Endothelial cell of umbilical vein (primary cell): ENCODE results near the gene SLC44A3. TPM values are rescaled to one million over a fixed set of nuclear protein-coding genes. Genes with fewer than 3 reads are reported as not detected.

Experiments
- BruUV-seq: library from RNA; stranded (reverse); fragments of 400-500 nt; replicated peaks from 2 replicates; lab custom pipeline; 2021; lab: Mats Ljungman, UMichigan
- CTCF ChIA-PET: fragments of 300-600, 350-600 bp; sonication (Branson Sonifier 250); formaldehyde crosslinking; loops from one replicate; lab custom pipeline; 2021; ENCODE audit warnings: antibody characterized with exemption, inconsistent platforms; lab: Charles Lee
- POLR2A ChIA-PET: fragments of 300-600, 350-600 bp; sonication (Branson Sonifier 250); formaldehyde crosslinking; loops from one replicate; lab custom pipeline; 2021; ENCODE audit warnings: antibody characterized with exemption, inconsistent platforms; lab: Charles Lee
- DNase-seq: peaks from one replicate; pipeline ENCODE4 v3.0.0-alpha.2; 2011; ENCODE audit warnings: low read depth, low spot score
- FAIRE-seq: peaks from 2 replicates; lab custom pipeline; 2011; peaks lifted over from hg19 to GRCh38; lab: Jason Lieb, UNC
- H2AFZ ChIP-seq: 2 replicates; pipeline ENCODE4 v1.6.0; 2012; ENCODE audit warnings: low read depth, low read length, control low read depth, inconsistent platforms
- H3K27ac ChIP-seq: 2 replicates; pipeline ENCODE4 v1.5.1; 2011; ENCODE audit warnings: low read depth, mild to moderate bottlenecking, control low read depth, low read length, moderate library complexity; ENCODE audit not compliant: insufficient read depth
- H3K27me3 ChIP-seq, 2 experiments: 2 replicates each; pipeline versions ENCODE4 v1.6.0 to v1.6.1; 2011; ENCODE audit warnings: low read length in 2 of 2, mixed read lengths in 1 of 2; ENCODE audit not compliant: control insufficient read depth in 2 of 2, insufficient read depth in 2 of 2
- H3K36me3 ChIP-seq, 2 experiments: 2 replicates in 1 of 2; 3 replicates in 1 of 2; pipeline ENCODE4 v1.5.1; 2011; ENCODE audit warnings: low read length in 2 of 2, mild to moderate bottlenecking in 1 of 2, moderate library complexity in 1 of 2; ENCODE audit not compliant: control insufficient read depth in 2 of 2, insufficient read depth in 2 of 2; ENCODE audit errors: extremely low read depth in 1 of 2
- H3K4me1 ChIP-seq: 3 replicates; pipeline ENCODE4 v1.5.1; 2011; ENCODE audit warnings: mild to moderate bottlenecking, low read length; ENCODE audit not compliant: control insufficient read depth, insufficient read depth; ENCODE audit errors: extremely low read depth
- H3K4me2 ChIP-seq: 2 replicates; pipeline ENCODE4 v1.6.1; 2011; ENCODE audit warnings: low read length, control low read depth, mixed read lengths; ENCODE audit not compliant: insufficient read depth
- H3K4me3 ChIP-seq, 3 experiments: fragments of 200-600 bp in 1 of 3; sonication (generic), shearing (Covaris generic) in 1 of 3; replicated peaks in 1 of 3; 2 replicates each; pipeline ENCODE4 v1.5.1; 2011 to 2016; ENCODE audit warnings: control low read depth in 3 of 3, low read length in 3 of 3, mild to moderate bottlenecking in 2 of 3, inconsistent platforms in 1 of 3, low read depth in 1 of 3, moderate library complexity in 1 of 3; ENCODE audit not compliant: insufficient read depth in 1 of 3
- H3K79me2 ChIP-seq: 2 replicates; pipeline ENCODE4 v1.6.0; 2012; ENCODE audit warnings: low read length, inconsistent platforms; ENCODE audit not compliant: control insufficient read depth, insufficient read depth
- H3K9ac ChIP-seq: replicated peaks from 2 replicates; pipeline ENCODE3; 2011; ENCODE audit warnings: low read length, control low read depth; ENCODE audit not compliant: insufficient read depth; ENCODE audit errors: extremely low read depth
- H3K9me1 ChIP-seq: replicated peaks from 3 replicates; pipeline ENCODE4 v1.6.0; 2011; ENCODE audit warnings: mild to moderate bottlenecking, low read length; ENCODE audit not compliant: control insufficient read depth, insufficient read depth; ENCODE audit errors: extremely low read depth
- H3K9me3 ChIP-seq: replicated peaks from 2 replicates; pipeline ENCODE4 v1.5.1; 2012; ENCODE audit warnings: low read length, inconsistent platforms; ENCODE audit not compliant: control insufficient read depth, insufficient read depth
- H4K20me1 ChIP-seq: replicated peaks from 2 replicates; pipeline ENCODE3; 2011; ENCODE audit warnings: mild to moderate bottlenecking, low read length; ENCODE audit not compliant: control insufficient read depth, insufficient read depth; ENCODE audit errors: extremely low read depth
- EZH2 ChIP-seq: IDR thresholded peaks from 2 replicates; pipeline ENCODE4 v1.6.1; 2012; ENCODE audit warnings: borderline replicate concordance, low read depth, mild to moderate bottlenecking, moderate library complexity, low read length, inconsistent platforms; ENCODE audit not compliant: severe bottlenecking
- FOS ChIP-seq: IDR thresholded peaks from 2 replicates; pipeline ENCODE4 v1.6.1; 2011; ENCODE audit warnings: mild to moderate bottlenecking, low read length, moderate library complexity, borderline replicate concordance; ENCODE audit not compliant: insufficient read depth
- GATA2 ChIP-seq: IDR thresholded peaks from 2 replicates; pipeline ENCODE4 v1.7.0; 2011; ENCODE audit warnings: low read depth, mild to moderate bottlenecking, moderate library complexity, mixed read lengths, low read length; ENCODE audit not compliant: insufficient read length, insufficient read depth
- JUN ChIP-seq: IDR thresholded peaks from 2 replicates; pipeline ENCODE4 v1.6.1; 2011; ENCODE audit warnings: borderline replicate concordance, low read depth; ENCODE audit not compliant: insufficient read length, insufficient read depth
- MYC ChIP-seq: IDR thresholded peaks from one replicate; pipeline ENCODE4 v1.6.1; 2011; ENCODE audit warnings: mild to moderate bottlenecking, low read depth, low read length
- POLR2A ChIP-seq: IDR thresholded peaks from 2 replicates; pipeline ENCODE4 v1.6.1; 2012; ENCODE audit warnings: low read depth, mild to moderate bottlenecking, control low read depth, low read length
- POLR2AphosphoS5 ChIP-seq: IDR thresholded peaks from 2 replicates; pipeline ENCODE4 v1.6.1; 2012; ENCODE audit warnings: low read depth, mild to moderate bottlenecking, control low read depth, low read length, moderate library complexity; ENCODE audit not compliant: insufficient read depth
- dilution Hi-C: fragments of 300-500 bp; cut with MboI; formaldehyde crosslinking; loops from one replicate; pipeline ENCODE4 v1.15.0; 2019; ENCODE audit warnings: low sequenced_read_pairs; ENCODE audit not compliant: extremely low pct_ligation_motif_present
- intact Hi-C: fragments of 100-400 bp; cut with micrococcal nuclease; formaldehyde crosslinking; loops from one replicate; pipeline ENCODE4 v1.10.0; 2022
- polyA plus RNA-seq, 4 experiments: library from polyadenylated mRNA; depleted of rRNA in 3 of 4; stranded (reverse) in 3 of 4; unstranded in 1 of 4; fragments of >200 nt; gene quantifications; 2 replicates each; pipeline versions ENCODE4 v1.2.1 to v1.2.3, GENCODE V29; 2011 to 2012; ENCODE audit warnings: missing spikeins in 1 of 4
- total RNA-seq: library from RNA; stranded (reverse); gene quantifications from 2 replicates; pipeline ENCODE4 v1.2.3, GENCODE V29; 2021
- TF ChIP-seq, protein P1 (sequence below), 2 donors: IDR thresholded peaks; 1 replicate in 1 of 2; 2 replicates in 1 of 2; pipeline ENCODE4 v1.5.1; 2011; ENCODE audit warnings: low read length in 2 of 2, mild to moderate bottlenecking in 2 of 2, moderate library complexity in 2 of 2, control low read depth in 1 of 2, inconsistent platforms in 1 of 2, low read depth in 1 of 2; ENCODE audit not compliant: insufficient read depth in 1 of 2; ENCODE audit errors: extremely low read depth in 1 of 2
- TF ChIP-seq, protein P2 (sequence below): IDR thresholded peaks from 2 replicates; pipeline ENCODE4 v1.6.1; 2011; ENCODE audit not compliant: insufficient read depth, insufficient read length

The SLC44A3 gene
- total and polyA plus RNA-seq, 2 donors (not counting 3 experiments of a cell fraction or from before 2014, with no cell fraction given): 0.29 to 0.42 TPM

DNA sequence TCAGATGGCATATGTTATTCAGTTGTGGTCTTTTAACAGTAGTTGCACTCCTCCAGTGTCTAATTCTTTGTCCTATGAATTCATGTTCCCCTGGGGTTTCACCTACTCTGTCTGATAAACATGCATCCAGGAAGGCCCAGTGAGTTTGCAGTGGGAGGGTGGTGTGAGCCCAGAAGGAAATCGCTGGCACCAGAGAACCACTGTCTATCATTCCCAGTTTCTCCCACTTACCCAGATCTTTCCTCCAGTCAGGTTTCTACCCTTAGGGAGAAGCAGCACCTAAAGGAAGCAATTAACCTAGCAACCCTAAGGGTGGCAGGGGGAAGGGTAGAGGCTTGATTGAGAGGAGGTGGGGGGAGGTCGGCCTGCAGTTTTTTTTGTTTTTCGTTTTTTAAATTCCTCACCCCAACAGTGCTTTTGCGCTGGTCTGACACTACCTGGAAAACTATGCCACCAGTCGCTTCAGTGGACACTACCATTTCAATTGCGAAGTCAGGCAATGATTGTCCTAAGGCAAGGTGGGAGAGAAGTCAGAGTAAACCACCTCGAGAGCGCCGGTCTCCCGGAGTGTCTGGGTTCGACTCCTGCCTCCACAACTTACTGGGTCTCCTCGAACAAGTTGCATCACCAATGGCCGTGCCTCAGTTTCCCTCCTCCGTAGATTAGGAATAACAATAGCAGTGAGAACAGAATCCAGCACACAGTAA is 766 bp upstream of the SLC44A3 start:
- Histone ChIP-seq H3K4me1 (peaks cover 2% of the 10 kb centered on the region), H3K27me3 (peaks cover 41 to 50% of the 10 kb centered on the region in 2 experiments), H3K79me2 (no peaks in the 10 kb centered on the region), H4K20me1 (no peaks in the 10 kb centered on the region), H3K4me3 (peak overlapping the region in 2 of 3 experiments; percentile 51 to 56), H3K27ac (no peak overlapping the region), H3K9ac (no peak overlapping the region), H3K4me2 (peak overlapping the region; percentile 76), H2AFZ (peak overlapping the region; percentile 83), H3K9me3 (no peaks in the 10 kb centered on the region), H3K36me3 (no peaks in the 10 kb centered on the region), H3K9me1 (no peaks in the 10 kb centered on the region)
- ChIA-PET POLR2A (no interaction called here), CTCF (interaction anchor here (0.7 to 3.9 kb wide), 4 partner anchors 32 to 224 kb away, joined by 3 to 17 read pairs (median 6); no protein-coding TSS in a partner anchor)
- no TSS peak for BruUV-seq
- intact Hi-C loops: no loop called here
- TF ChIP-seq POLR2A (no peak), EZH2 (no peak), POLR2AphosphoS5 (no peak), MYC (no peak), FOS (no peak), GATA2 (no peak), JUN (no peak)
- TF ChIP-seq, protein P1, sequence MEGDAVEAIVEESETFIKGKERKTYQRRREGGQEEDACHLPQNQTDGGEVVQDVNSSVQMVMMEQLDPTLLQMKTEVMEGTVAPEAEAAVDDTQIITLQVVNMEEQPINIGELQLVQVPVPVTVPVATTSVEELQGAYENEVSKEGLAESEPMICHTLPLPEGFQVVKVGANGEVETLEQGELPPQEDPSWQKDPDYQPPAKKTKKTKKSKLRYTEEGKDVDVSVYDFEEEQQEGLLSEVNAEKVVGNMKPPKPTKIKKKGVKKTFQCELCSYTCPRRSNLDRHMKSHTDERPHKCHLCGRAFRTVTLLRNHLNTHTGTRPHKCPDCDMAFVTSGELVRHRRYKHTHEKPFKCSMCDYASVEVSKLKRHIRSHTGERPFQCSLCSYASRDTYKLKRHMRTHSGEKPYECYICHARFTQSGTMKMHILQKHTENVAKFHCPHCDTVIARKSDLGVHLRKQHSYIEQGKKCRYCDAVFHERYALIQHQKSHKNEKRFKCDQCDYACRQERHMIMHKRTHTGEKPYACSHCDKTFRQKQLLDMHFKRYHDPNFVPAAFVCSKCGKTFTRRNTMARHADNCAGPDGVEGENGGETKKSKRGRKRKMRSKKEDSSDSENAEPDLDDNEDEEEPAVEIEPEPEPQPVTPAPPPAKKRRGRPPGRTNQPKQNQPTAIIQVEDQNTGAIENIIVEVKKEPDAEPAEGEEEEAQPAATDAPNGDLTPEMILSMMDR (IDR thresholded peaks at IDR 0.05; ENCODE audit: extremely low read depth in 1 of 2, insufficient read depth in 1 of 2, low read depth in 1 of 2, low read length in 2 of 2): no peak
- TF ChIP-seq, protein P2, sequence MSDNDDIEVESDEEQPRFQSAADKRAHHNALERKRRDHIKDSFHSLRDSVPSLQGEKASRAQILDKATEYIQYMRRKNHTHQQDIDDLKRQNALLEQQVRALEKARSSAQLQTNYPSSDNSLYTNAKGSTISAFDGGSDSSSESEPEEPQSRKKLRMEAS: no peak
- peak; percentile 55 for FAIRE-seq
- DNase-seq: no peak
- dilution Hi-C loops: loop anchor here (25.0 kb wide), 1 partner anchor 282 kb away; the partner anchor contains the start of gene F3
